CD4-positive, alpha-beta T cell treated with Interleukin-6 for 4 hours (primary cell): ENCODE data around the gene L3MBTL3.

Source experiments
- DNase-seq: peaks from one replicate; pipeline ENCODE4 v3.0.0-alpha.2; 2020; ENCODE audit warnings: mixed read lengths

The L3MBTL3 gene

GRCh38 chr6:130027948-130028347 is 9.6 kb downstream of the L3MBTL3 start:
- no peak for DNase-seq

- DNase-seq: peak; percentile 36
These were observed 10.8 kb downstream of the L3MBTL3 start for GRCh38 chr6:130029163-130029562.

- no peak for DNase-seq
These were observed 14.5 kb downstream of the L3MBTL3 start for GRCh38 chr6:130032758-130033340.

GRCh38 chr6:130033949-130034348 is 15.6 kb downstream of the L3MBTL3 start:
- DNase-seq: no peak

- DNase-seq: peak; percentile 45
These were observed 16.2 kb downstream of the L3MBTL3 start for GRCh38 chr6:130034378-130035146.

GRCh38 chr6:130035211-130035610 is 16.8 kb downstream of the L3MBTL3 start:
- DNase-seq: no peak

- no peak for DNase-seq
These were observed 18.9 kb downstream of the L3MBTL3 start for GRCh38 chr6:130037207-130037811.

- DNase-seq: no peak
These were observed 23.2 kb downstream of the L3MBTL3 start for GRCh38 chr6:130041594-130041993.

GRCh38 chr6:130043344-130043743 is 25.0 kb downstream of the L3MBTL3 start:
- no peak for DNase-seq

GRCh38 chr6:130045622-130046021 is 27.2 kb downstream of the L3MBTL3 start:
- DNase-seq: no peak

- DNase-seq: no peak
These were observed 28.3 kb downstream of the L3MBTL3 start for GRCh38 chr6:130046671-130047070.

GRCh38 chr6:130047088-130047995 is 29.0 kb downstream of the L3MBTL3 start:
- DNase-seq: no peak

GRCh38 chr6:130050230-130050629 is 31.8 kb downstream of the L3MBTL3 start:
- DNase-seq: no peak

GRCh38 chr6:130054725-130055124 is 36.3 kb downstream of the L3MBTL3 start:
- no peak for DNase-seq

- DNase-seq: no peak
These were observed 36.9 kb downstream of the L3MBTL3 start for GRCh38 chr6:130055271-130055670.

GRCh38 chr6:130057495-130057894 is 39.1 kb downstream of the L3MBTL3 start:
- no peak for DNase-seq

- no peak for DNase-seq
These were observed 45.4 kb downstream of the L3MBTL3 start for GRCh38 chr6:130063806-130064205.

GRCh38 chr6:130065609-130066156 is 47.3 kb downstream of the L3MBTL3 start:
- no peak for DNase-seq

- no peak for DNase-seq
These were observed 51.1 kb downstream of the L3MBTL3 start for GRCh38 chr6:130069485-130069884.

- DNase-seq: no peak
These were observed 51.9 kb downstream of the L3MBTL3 start for GRCh38 chr6:130070326-130070725.

GRCh38 chr6:130070792-130071191 is 52.4 kb downstream of the L3MBTL3 start:
- DNase-seq: no peak

- DNase-seq: no peak
These were observed 57.6 kb downstream of the L3MBTL3 start for GRCh38 chr6:130075879-130076460.
